HG03432 (cell line): ENCODE measurements around the gene INCENP.

ENCODE experiments used
- ATAC-seq: cut with Tn5 transposase; IDR thresholded peaks from one replicate; pipeline ENCODE4 v1.9.1; 2021; ENCODE audit warnings: mild to moderate bottlenecking, moderate library complexity; ENCODE audit not compliant: unreplicated experiment

Gene INCENP

GRCh38 chr11:62124186-62125113 is 639 bp downstream of the INCENP start:
- peak; percentile 23 for ATAC-seq

DNA sequence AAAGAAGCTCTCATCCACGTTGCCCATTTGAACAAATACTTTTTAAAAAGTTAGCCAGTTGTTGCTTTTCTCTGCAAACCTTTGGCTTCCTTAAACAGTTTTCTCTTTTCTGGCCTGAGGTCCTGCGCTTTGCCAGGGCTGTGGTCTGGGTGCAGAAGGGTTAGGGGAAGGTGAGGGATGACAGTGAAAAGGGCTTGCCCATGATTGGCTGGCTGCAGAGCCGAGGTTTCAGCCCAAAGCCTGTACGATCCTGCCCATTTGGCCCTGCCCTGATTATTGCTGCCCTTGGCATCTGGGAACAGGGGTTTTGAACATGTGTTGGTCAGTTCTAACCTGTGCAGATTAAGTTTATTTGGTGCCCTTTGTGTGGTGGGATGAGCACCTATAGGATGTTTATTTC is 1.5 kb downstream of the INCENP start:
- no peak for ATAC-seq

GRCh38 chr11:62125881-62126280 is 2.1 kb downstream of the INCENP start:
- no peak for ATAC-seq

GRCh38 chr11:62127426-62127825 is 3.6 kb downstream of the INCENP start:
- no peak for ATAC-seq

- no peak for ATAC-seq
Observed at GRCh38 chr11:62127941-62128770, 4.3 kb downstream of the INCENP start.

GRCh38 chr11:62128835-62129234 is 5.0 kb downstream of the INCENP start:
- no peak for ATAC-seq

GRCh38 chr11:62129590-62130282 is 5.9 kb downstream of the INCENP start:
- no peak for ATAC-seq

GRCh38 chr11:62130283-62131169 is 6.7 kb downstream of the INCENP start:
- no peak for ATAC-seq

DNA sequence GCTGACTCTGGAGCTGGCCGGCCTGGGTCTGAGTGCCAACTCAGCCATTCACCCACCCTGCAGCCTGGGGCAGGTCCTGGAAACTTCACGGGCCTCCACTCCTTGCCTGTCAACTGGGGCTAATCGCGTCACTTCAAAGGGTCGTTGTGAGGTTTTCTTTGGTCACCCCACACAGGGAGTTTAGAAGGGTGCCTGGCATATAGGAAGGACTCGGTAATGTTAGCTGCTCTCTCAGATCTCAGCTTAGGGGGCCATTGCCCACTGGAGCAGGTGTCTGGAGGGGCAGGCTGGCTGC is 7.3 kb downstream of the INCENP start:
- ATAC-seq: no peak

DNA sequence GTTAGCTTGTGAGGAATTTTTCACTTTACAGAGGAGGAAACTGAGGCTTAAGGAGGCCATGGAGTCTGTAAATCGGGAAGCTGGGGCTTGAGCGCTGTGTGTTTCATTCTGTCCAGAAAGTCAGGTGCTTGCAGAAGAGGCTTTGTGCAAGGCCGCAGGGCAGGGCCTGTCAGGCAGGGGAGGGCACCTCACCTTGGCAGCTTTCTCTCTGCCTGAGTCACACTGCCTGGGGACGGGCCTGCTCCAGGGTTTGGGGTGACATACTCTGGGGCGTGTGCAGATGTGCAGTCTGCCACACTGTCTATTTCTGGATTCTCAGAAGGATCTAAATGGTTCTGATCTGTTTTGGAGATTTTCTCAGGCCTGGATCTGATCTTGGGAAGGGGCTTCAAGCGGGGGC is 8.4 kb downstream of the INCENP start:
- ATAC-seq: no peak

DNA sequence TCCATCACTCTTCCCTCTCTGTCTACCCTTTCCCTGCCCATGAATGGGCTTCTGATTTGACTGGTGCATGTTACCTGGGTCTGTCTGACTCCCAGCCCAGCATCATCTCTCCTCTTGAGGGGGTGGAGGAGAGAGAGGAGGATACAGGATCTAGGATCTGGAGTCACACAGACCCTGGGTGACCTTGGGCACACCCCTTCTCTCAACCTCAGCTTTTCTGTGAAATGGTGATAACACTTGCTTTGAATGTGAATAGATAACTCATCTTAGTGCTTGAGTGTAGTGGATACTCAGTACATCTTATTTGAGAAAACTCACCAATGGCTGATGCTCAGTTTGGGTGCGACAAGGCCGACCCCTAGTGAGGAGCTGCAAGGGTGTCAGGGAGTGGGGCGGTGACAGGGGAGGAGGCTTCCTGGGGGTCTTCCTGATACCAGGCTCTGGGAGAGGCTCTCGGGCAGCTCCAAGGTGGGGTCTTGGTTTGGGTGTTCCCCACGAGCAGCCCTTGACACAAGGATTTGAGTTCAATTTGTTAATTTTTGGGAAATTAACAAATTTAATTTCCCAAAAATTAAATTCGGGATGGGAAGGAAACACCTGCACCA is 9.0 kb downstream of the INCENP start:
- ATAC-seq: no peak

- no peak for ATAC-seq
Observed at GRCh38 chr11:62133328-62134065, 9.7 kb downstream of the INCENP start.

GRCh38 chr11:62137276-62137861 is 13.6 kb downstream of the INCENP start:
- no peak for ATAC-seq

DNA sequence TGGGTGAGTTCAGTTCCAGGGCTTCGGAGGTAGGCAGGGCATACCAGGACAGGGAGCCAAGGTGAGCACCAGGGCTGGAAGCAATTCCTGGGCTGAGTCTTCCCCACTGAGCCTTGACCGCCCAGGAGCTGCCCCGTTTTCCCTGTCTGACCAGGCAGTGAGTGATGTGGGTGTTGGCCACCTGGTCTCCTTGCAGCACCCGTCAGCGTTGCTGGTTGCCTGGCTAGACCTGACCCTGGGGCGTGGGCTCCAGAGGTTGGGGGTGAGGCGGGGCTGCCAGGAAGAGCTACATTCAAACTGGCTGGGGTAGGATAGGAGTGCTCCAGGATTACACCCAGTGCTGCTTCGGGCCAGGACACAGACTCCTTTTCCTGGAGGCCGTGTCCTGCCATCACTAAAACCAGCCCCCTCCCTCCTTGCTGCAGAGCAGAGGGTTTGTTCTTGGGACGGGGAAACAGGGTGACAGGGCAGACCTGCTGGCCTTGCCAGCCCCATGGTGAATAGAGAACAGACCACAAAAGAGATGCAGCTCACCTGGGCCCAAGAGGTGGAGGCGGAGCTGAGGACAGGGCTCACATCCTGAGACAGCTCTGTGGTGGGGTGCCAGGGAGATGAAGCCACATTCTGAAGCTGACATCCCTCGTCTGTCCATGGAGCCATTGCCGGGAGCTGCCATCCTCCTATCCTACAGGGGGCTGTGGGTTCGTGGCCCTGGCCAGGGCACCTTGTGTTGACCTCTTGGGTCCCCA is 14.2 kb downstream of the INCENP start:
- no peak for ATAC-seq

DNA sequence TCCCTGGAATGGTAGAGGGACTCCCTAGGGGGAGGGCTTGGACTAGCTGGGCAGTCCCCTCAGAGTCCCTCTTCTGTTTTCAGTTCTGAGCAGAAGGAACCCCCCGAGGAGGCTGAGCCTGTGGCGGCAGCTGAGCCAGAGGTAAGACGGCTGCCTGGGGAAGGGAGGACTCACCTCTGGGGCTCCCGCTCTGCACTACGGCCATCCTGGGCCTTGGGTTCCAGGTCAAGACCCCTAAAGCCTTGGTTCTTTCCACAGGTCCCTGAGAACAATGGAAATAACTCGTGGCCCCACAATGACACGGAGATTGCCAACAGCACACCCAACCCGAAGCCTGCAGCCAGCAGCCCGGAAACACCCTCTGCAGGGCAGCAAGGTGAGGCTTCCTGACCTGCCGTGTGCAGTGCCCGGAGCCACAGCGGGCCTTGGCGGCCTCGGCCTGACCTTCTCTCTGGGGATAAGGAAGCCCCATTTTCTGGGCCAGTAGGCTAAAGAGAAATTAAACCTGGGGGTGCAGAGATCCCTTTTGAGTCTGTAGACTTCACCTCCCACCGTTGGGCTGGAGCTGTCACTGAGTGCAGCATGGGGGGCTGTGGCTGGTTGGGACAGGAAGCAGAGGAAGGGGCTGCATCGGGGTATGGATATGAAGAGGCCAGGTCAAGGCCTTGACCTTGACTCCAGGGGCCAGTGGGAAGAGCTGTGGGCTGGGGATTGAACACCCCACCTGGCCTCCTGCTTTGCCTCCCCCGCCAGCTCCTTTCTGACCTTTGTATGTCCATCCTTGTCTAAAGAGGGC is 15.0 kb downstream of the INCENP start:
- ATAC-seq: no peak

GRCh38 chr11:62139526-62140303 is 15.9 kb downstream of the INCENP start:
- ATAC-seq: no peak
